CD4-positive, alpha-beta T cell treated with Interleukin-6 at 100 ng/mL for 8 hours (primary cell): ENCODE measurements around the gene MRGPRX4.

Experiments
- DNase-seq: peaks from one replicate; pipeline ENCODE4 v3.0.0-alpha.2; 2020; ENCODE audit warnings: mixed read lengths, low spot score

Gene MRGPRX4

GRCh38 chr11:18221274-18221876, 48.7 kb downstream of the MRGPRX4 start:
- DNase-seq: no peak

DNA sequence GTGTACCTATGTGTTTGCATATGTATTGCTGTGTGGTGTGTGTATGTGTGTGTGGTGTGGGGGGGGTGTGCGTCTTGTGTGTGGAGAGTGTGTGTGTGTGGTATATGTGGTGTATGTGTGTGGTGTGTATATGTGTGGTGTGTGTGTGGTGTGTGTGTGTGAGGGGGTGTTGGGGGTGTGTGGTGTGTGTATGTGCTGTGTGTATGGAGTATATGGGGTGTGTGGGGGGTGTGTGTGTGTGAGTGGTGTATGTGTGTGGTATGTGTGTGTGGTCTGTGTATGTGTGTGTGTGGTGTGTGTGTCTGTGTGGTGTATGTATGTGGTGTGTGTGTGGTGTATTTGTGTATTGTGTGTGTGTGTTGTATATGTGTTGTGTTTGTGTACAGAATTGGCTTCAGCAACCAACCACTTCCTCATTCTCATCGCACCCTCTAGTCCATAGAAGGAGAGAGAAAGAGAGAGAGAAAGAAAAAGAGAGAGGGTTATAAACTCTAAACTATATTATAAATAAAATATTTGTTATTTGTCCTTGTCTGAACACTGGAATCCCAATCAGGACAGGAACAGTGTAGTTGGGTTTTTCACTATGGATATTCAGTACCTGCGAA, 50.3 kb downstream of the MRGPRX4 start:
- DNase-seq: no peak
